ENCODE data around the gene SLC66A1.

Gene SLC66A1

DNA sequence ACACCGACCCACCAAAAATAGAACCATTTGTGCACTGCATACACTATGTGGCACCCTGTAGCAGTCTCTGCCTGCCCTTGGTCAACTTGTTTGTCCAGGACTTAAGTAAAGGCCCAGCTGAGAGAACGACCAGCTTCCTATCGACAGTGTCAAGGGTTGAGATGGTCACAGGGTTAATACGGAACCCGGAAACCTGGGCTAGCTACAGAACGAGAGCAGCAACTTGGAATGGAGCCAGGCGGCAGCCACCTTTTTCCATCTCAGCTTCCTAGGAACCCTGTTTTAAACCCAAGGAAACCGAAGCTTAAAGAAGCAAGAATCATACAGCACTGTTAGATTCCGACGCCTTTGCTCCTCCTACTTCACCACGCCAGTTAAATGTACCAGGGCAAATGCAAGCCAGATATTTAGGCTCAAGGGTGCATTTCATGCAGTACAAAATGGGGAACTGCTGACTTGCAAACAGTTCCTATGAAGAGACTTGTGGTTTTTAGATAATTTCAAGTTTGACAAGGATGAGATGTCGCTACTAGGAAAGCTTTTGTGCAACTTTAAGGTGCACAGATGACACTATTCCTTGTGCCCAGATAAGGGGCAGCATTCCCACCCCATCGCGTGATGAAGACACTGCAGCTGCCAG, 35.5 kb downstream of the SLC66A1 start:
- no peak overlapping the region for H3K4me3 ChIP-seq (ENCODE audit: low read depth, low read length)
- TF ChIP-seq MAX (IDR thresholded peaks at IDR 0.05; ENCODE audit: low read depth, low read length) (no peak), POLR2A (IDR thresholded peaks at IDR 0.05; ENCODE audit: extremely low read depth, insufficient read length) (no peak), MYC (IDR thresholded peaks at IDR 0.05; ENCODE audit: low read depth, low read length) (no peak)
- TF ChIP-seq, protein P1, sequence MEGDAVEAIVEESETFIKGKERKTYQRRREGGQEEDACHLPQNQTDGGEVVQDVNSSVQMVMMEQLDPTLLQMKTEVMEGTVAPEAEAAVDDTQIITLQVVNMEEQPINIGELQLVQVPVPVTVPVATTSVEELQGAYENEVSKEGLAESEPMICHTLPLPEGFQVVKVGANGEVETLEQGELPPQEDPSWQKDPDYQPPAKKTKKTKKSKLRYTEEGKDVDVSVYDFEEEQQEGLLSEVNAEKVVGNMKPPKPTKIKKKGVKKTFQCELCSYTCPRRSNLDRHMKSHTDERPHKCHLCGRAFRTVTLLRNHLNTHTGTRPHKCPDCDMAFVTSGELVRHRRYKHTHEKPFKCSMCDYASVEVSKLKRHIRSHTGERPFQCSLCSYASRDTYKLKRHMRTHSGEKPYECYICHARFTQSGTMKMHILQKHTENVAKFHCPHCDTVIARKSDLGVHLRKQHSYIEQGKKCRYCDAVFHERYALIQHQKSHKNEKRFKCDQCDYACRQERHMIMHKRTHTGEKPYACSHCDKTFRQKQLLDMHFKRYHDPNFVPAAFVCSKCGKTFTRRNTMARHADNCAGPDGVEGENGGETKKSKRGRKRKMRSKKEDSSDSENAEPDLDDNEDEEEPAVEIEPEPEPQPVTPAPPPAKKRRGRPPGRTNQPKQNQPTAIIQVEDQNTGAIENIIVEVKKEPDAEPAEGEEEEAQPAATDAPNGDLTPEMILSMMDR (IDR thresholded peaks at IDR 0.05; ENCODE audit: low read depth, low read length): no peak
- peak; percentile 34 for DNase-seq (ENCODE audit: low read depth)

GRCh38 chr1:19348441-19349198, 36.5 kb downstream of the SLC66A1 start:
- TF ChIP-seq POLR2A (IDR thresholded peaks at IDR 0.05; ENCODE audit: extremely low read depth, insufficient read length): no peak
- TF ChIP-seq, protein P1 (IDR thresholded peaks at IDR 0.05; ENCODE audit: low read depth, low read length): no peak
- no peak for TF ChIP-seq MYC (IDR thresholded peaks at IDR 0.05; ENCODE audit: low read depth, low read length)
- TF ChIP-seq MAX (IDR thresholded peaks at IDR 0.05; ENCODE audit: low read depth, low read length): no peak
- no peak overlapping the region for H3K4me3 ChIP-seq (ENCODE audit: low read depth, low read length)
- DNase-seq (ENCODE audit: low read depth): no peak

DNA sequence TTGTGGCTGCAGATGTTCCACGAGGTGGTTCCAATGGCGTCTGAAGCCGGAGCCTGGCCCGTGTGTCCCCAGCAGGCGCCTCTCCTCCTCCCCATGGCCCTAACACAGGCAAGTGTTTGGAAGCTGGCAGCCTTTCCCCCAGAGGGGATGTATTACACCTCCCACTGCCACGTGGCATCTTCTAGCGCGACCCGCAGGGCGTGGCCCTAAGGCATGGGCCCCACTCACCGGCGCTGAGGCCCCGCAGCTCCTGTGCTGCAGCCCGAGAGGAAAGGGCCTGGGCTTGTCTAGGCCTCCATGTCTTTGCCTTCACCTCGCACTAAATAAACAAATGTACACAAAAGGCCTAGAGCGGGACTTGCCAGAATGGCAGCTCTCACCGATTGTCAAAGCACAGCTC, 37.9 kb downstream of the SLC66A1 start:
- H3K4me3 ChIP-seq (ENCODE audit: low read depth, low read length): no peak overlapping the region
- no peak for TF ChIP-seq POLR2A (IDR thresholded peaks at IDR 0.05; ENCODE audit: extremely low read depth, insufficient read length)
- no peak for TF ChIP-seq MAX (IDR thresholded peaks at IDR 0.05; ENCODE audit: low read depth, low read length)
- TF ChIP-seq MYC (IDR thresholded peaks at IDR 0.05; ENCODE audit: low read depth, low read length): no peak
- TF ChIP-seq, protein P1 (IDR thresholded peaks at IDR 0.05; ENCODE audit: low read depth, low read length): no peak
- no peak for DNase-seq (ENCODE audit: low read depth)

GRCh38 chr1:19350566-19350965, 38.4 kb downstream of the SLC66A1 start:
- DNase-seq (ENCODE audit: low read depth): no peak
- H3K4me3 ChIP-seq (ENCODE audit: low read depth, low read length): no peak overlapping the region
- TF ChIP-seq, protein P1 (IDR thresholded peaks at IDR 0.05; ENCODE audit: low read depth, low read length): no peak
- TF ChIP-seq MAX (IDR thresholded peaks at IDR 0.05; ENCODE audit: low read depth, low read length) (no peak), MYC (IDR thresholded peaks at IDR 0.05; ENCODE audit: low read depth, low read length) (no peak), POLR2A (IDR thresholded peaks at IDR 0.05; ENCODE audit: extremely low read depth, insufficient read length) (no peak)

DNA sequence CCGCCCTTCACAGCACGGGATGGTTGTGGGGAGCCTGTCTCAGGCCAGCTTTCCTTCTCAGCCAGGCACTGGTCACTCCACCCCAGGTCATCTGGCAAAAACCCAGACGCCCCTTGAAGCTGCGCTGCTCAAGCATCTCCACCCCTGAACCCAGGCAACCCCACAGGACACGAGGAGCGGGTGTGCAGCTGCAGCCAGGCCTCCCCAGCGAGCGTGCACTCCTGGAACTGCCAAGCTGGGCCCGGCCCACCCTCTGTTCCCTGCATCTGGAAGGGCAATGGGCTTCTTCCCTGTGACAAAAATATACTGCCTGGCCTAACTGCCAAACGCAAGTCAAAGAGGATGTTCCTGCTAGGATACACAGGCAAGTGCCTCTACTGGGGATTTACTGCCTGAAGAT, 39.7 kb downstream of the SLC66A1 start:
- no peak for TF ChIP-seq POLR2A (IDR thresholded peaks at IDR 0.05; ENCODE audit: extremely low read depth, insufficient read length)
- no peak for TF ChIP-seq MAX (IDR thresholded peaks at IDR 0.05; ENCODE audit: low read depth, low read length)
- TF ChIP-seq MYC (IDR thresholded peaks at IDR 0.05; ENCODE audit: low read depth, low read length): no peak
- TF ChIP-seq, protein P1 (IDR thresholded peaks at IDR 0.05; ENCODE audit: low read depth, low read length): no peak
- DNase-seq (ENCODE audit: low read depth): no peak
- H3K4me3 ChIP-seq (ENCODE audit: low read depth, low read length): no peak overlapping the region

Measured in NB4 (cell line).